A673 (cell line): ENCODE measurements around the gene PLA2G4A.

Experiments
- CTCF ChIP-seq: fragments of 300-800, 200-600 bp; sonication (generic); conservative IDR thresholded peaks from 2 replicates; pipeline ENCODE4 v1.5.1; 2017; ENCODE audit warnings: low read depth, mild to moderate bottlenecking, antibody characterized with exemption, low read length, moderate library complexity, mixed read lengths
- EZH2 ChIP-seq: fragments of 200-600 bp; sonication (generic); IDR thresholded peaks from 2 replicates; pipeline ENCODE4 v1.6.1; 2017; ENCODE audit warnings: borderline replicate concordance, low read depth, mild to moderate bottlenecking, mixed read lengths, antibody characterized with exemption, low read length; ENCODE audit not compliant: poor library complexity, severe bottlenecking

GRCh38 chr1:186900539-186901237, 71.9 kb downstream of the PLA2G4A start:
- TF ChIP-seq CTCF (no peak), EZH2 (no peak)
